ENCODE results near the gene EFHD2. TPM values are rescaled to one million over a fixed set of nuclear protein-coding genes. Genes with fewer than 3 reads are reported as not detected.
A peak's percentile ranks its signal among the peaks of the same experiment; 100 is the strongest.

Gene EFHD2
- total RNA-seq, 1 donor from 2014 or later = 26.0 TPM

- Histone ChIP-seq H3K4me2 (ENCODE audit: low read length) (peak overlapping the region; percentile 89), H3K27ac (ENCODE audit: low read depth, low read length) (peak overlapping the region; percentile 42), H3K79me2 (ENCODE audit: insufficient read depth, low read length) (peaks cover 49% of the 10 kb centered on the region), H3K27me3 (ENCODE audit: insufficient read depth, low read length) (no peaks in the 10 kb centered on the region), H2AFZ (ENCODE audit: low read depth, low read length) (no peak overlapping the region), H3K4me1 (ENCODE audit: insufficient read depth, low read length) (peaks cover 43% of the 10 kb centered on the region), H3K9me3 (ENCODE audit: insufficient read depth, low read depth, low read length) (no peaks in the 10 kb centered on the region), H4K20me1 (ENCODE audit: insufficient read depth, low read length) (peaks cover 45% of the 10 kb centered on the region), H3K4me3 (ENCODE audit: insufficient read depth, low read depth, low read length) (peak overlapping the region; percentile 72), H3K9ac (ENCODE audit: low read length) (peak overlapping the region; percentile 86), H3K36me3 (ENCODE audit: insufficient read depth, low read length) (no peaks in the 10 kb centered on the region)
- DNase-seq (ENCODE audit: low read depth) = no peak
- Mint-ChIP-seq H3K9me3 (ENCODE audit: unreplicated experiment) (no peaks in the 10 kb centered on the region), H3K27ac (ENCODE audit: unreplicated experiment) (no peak overlapping the region), H3K27me3 (ENCODE audit: low read depth, unreplicated experiment) (peaks cover 4% of the 10 kb centered on the region), H3K36me3 (ENCODE audit: low read depth, unreplicated experiment) (peaks cover 13% of the 10 kb centered on the region), H3K4me3 (ENCODE audit: unreplicated experiment) (peak overlapping the region; percentile 86), H3K4me1 (ENCODE audit: low read depth, unreplicated experiment) (peaks cover 21% of the 10 kb centered on the region)
- no peak for TF ChIP-seq CTCF (IDR thresholded peaks at IDR 0.05; ENCODE audit: insufficient read depth, low read depth, low read length)
- no peak for FAIRE-seq
Observed at GRCh38 chr1:15410884-15411245, 1.2 kb downstream of the EFHD2 start.

- Mint-ChIP-seq H3K4me3 (ENCODE audit: unreplicated experiment) (peak overlapping the region; percentile 86), H3K9me3 (ENCODE audit: unreplicated experiment) (no peaks in the 10 kb centered on the region), H3K36me3 (ENCODE audit: low read depth, unreplicated experiment) (peaks cover 13% of the 10 kb centered on the region), H3K27me3 (ENCODE audit: low read depth, unreplicated experiment) (peaks cover 3% of the 10 kb centered on the region), H3K4me1 (ENCODE audit: low read depth, unreplicated experiment) (peaks cover 26% of the 10 kb centered on the region), H3K27ac (ENCODE audit: unreplicated experiment) (no peak overlapping the region)
- Histone ChIP-seq H3K4me2 (ENCODE audit: low read length) (peak overlapping the region; percentile 89), H4K20me1 (ENCODE audit: insufficient read depth, low read length) (peaks cover 45% of the 10 kb centered on the region), H3K36me3 (ENCODE audit: insufficient read depth, low read length) (no peaks in the 10 kb centered on the region), H3K27me3 (ENCODE audit: insufficient read depth, low read length) (no peaks in the 10 kb centered on the region), H3K9me3 (ENCODE audit: insufficient read depth, low read depth, low read length) (no peaks in the 10 kb centered on the region), H2AFZ (ENCODE audit: low read depth, low read length) (no peak overlapping the region), H3K27ac (ENCODE audit: low read depth, low read length) (no peak overlapping the region), H3K9ac (ENCODE audit: low read length) (peak overlapping the region; percentile 86), H3K79me2 (ENCODE audit: insufficient read depth, low read length) (peaks cover 53% of the 10 kb centered on the region), H3K4me1 (ENCODE audit: insufficient read depth, low read length) (peaks cover 50% of the 10 kb centered on the region), H3K4me3 (ENCODE audit: insufficient read depth, low read depth, low read length) (peak overlapping the region; percentile 45)
- TF ChIP-seq CTCF (IDR thresholded peaks at IDR 0.05; ENCODE audit: insufficient read depth, low read depth, low read length) (no peak), EZH2 (IDR thresholded peaks at IDR 0.05; ENCODE audit: insufficient read depth, low read length) (no peak)
- DNase-seq (ENCODE audit: low read depth) (no peak), FAIRE-seq (no peak)
Observed at GRCh38 chr1:15411593-15412137, 2.0 kb downstream of the EFHD2 start.

GRCh38 chr1:15412175-15412800 is 2.6 kb downstream of the EFHD2 start:
- H4K20me1 ChIP-seq (ENCODE audit: insufficient read depth, low read length) = peaks cover 45% of the 10 kb centered on the region
- Mint-ChIP-seq H3K27ac (ENCODE audit: unreplicated experiment) (no peak overlapping the region), H3K36me3 (ENCODE audit: low read depth, unreplicated experiment) (peaks cover 13% of the 10 kb centered on the region), H3K27me3 (ENCODE audit: low read depth, unreplicated experiment) (no peaks in the 10 kb centered on the region), H3K9me3 (ENCODE audit: unreplicated experiment) (no peaks in the 10 kb centered on the region), H3K4me3 (ENCODE audit: unreplicated experiment) (peak overlapping the region; percentile 86), H3K4me1 (ENCODE audit: low read depth, unreplicated experiment) (peaks cover 26% of the 10 kb centered on the region)
- no peak overlapping the region for H3K4me3 ChIP-seq (ENCODE audit: insufficient read depth, low read depth, low read length)
- DNase-seq (ENCODE audit: low read depth) (no peak), FAIRE-seq (no peak)
- H3K79me2 ChIP-seq (ENCODE audit: insufficient read depth, low read length) = peaks cover 53% of the 10 kb centered on the region
- no peaks in the 10 kb centered on the region for H3K9me3 ChIP-seq (ENCODE audit: insufficient read depth, low read depth, low read length)
- no peaks in the 10 kb centered on the region for H3K27me3 ChIP-seq (ENCODE audit: insufficient read depth, low read length)
- no peaks in the 10 kb centered on the region for H3K36me3 ChIP-seq (ENCODE audit: insufficient read depth, low read length)
- no peak overlapping the region for H2AFZ ChIP-seq (ENCODE audit: low read depth, low read length)
- H3K4me1 ChIP-seq (ENCODE audit: insufficient read depth, low read length) = peaks cover 50% of the 10 kb centered on the region
- no peak overlapping the region for H3K27ac ChIP-seq (ENCODE audit: low read depth, low read length)
- no peak overlapping the region for H3K9ac ChIP-seq (ENCODE audit: low read length)
- H3K4me2 ChIP-seq (ENCODE audit: low read length) = peak overlapping the region; percentile 89
- TF ChIP-seq CTCF (IDR thresholded peaks at IDR 0.05; ENCODE audit: insufficient read depth, low read depth, low read length) (no peak), EZH2 (IDR thresholded peaks at IDR 0.05; ENCODE audit: insufficient read depth, low read length) (no peak)
